T-cell (primary cell): ENCODE data around the gene PRR11. TPM values are rescaled to one million over a fixed set of nuclear protein-coding genes. Genes with fewer than 3 reads are reported as not detected.
"Not testable (repeated sequence)": the region's sequence is repeated elsewhere in the genome, so short reads cannot be mapped to it uniquely, and the experiment has no call there.

Experiments used
- ATAC-seq, 4 experiments: fragments of 200-7000 bp in 3 of 4; fragments of 150-1000 bp in 1 of 4; cut with Tn5 transposase; replicated peaks in 1 of 4; 1 replicate in 3 of 4; 2 replicates in 1 of 4; pipeline ENCODE4 v1.10.0; 2021; ENCODE audit warnings: moderate library complexity in 3 of 4, mild to moderate bottlenecking in 2 of 4, moderate number of reproducible peaks in 1 of 4
- CTCF ChIA-PET, 2 donors: fragments of 300-600 bp; sonication (Branson Sonifier 250); formaldehyde crosslinking; loops; one replicate each; lab custom pipeline; 2022; ENCODE audit warnings: antibody characterized with exemption in 2 of 2; lab: Charles Lee
- POLR2A ChIA-PET, 2 donors: fragments of 300-600 bp; sonication (Branson Sonifier 250); formaldehyde crosslinking; loops; one replicate each; lab custom pipeline; 2022; ENCODE audit warnings: antibody characterized with exemption in 2 of 2; lab: Charles Lee
- DNase-seq, 35 experiments: peaks; one replicate each; pipeline versions ENCODE4 v3.0.0 to v3.0.0-alpha.2; 2013 to 2023
- H3K27ac ChIP-seq: one replicate; pipeline ENCODE4 v1.5.1; 2013; ENCODE audit warnings: low read length
- H3K27me3 ChIP-seq, 2 experiments: replicated peaks in 1 of 2; 1 replicate in 1 of 2; 2 replicates in 1 of 2; pipeline versions ENCODE4 v1.6.1 to v1.7.0; 2013; ENCODE audit warnings: low read length in 1 of 2, mixed read lengths in 1 of 2; ENCODE audit not compliant: control insufficient read depth in 2 of 2, insufficient read depth in 2 of 2; ENCODE audit errors: extremely low read depth in 1 of 2
- H3K36me3 ChIP-seq, 2 donors: 1 replicate in 1 of 2; 2 replicates in 1 of 2; pipeline versions ENCODE4 v1.6.1 to v1.7.0; 2013; ENCODE audit warnings: low read length in 1 of 2; ENCODE audit not compliant: control insufficient read depth in 2 of 2, insufficient read depth in 1 of 2; ENCODE audit errors: extremely low read depth in 1 of 2
- H3K4me1 ChIP-seq, 2 experiments: 1 replicate in 1 of 2; 2 replicates in 1 of 2; pipeline versions ENCODE4 v1.6.1 to v1.7.0; 2013; ENCODE audit warnings: low read length in 2 of 2, mixed read lengths in 1 of 2; ENCODE audit not compliant: insufficient read depth in 2 of 2, control insufficient read depth in 1 of 2; ENCODE audit errors: extremely low read depth in 1 of 2
- H3K4me3 ChIP-seq, 2 donors: 1 replicate in 1 of 2; 2 replicates in 1 of 2; pipeline versions ENCODE4 v1.5.1 to v1.7.0; 2013; ENCODE audit warnings: mild to moderate bottlenecking in 2 of 2, low read length in 1 of 2, moderate library complexity in 1 of 2; ENCODE audit not compliant: control insufficient read depth in 1 of 2; ENCODE audit errors: extremely low read depth in 1 of 2
- H3K9me3 ChIP-seq: 2 replicates; pipeline ENCODE4 v1.7.0; 2013
- H3K27ac Mint-ChIP-seq, 2 donors: one replicate each; pipeline ENCODE4 v1.8.0; 2020 to 2021; ENCODE audit warnings: mild to moderate bottlenecking in 2 of 2, mixed read lengths in 2 of 2
- H3K27me3 Mint-ChIP-seq, 2 donors: one replicate each; pipeline ENCODE4 v1.8.0; 2021 to 2022; ENCODE audit warnings: mixed read lengths in 2 of 2
- H3K36me3 Mint-ChIP-seq: one replicate; pipeline ENCODE4 v1.8.0; 2021; ENCODE audit warnings: mixed read lengths
- H3K4me1 Mint-ChIP-seq, 3 donors: one replicate each; pipeline ENCODE4 v1.8.0; 2020 to 2022; ENCODE audit warnings: mixed read lengths in 3 of 3, mild to moderate bottlenecking in 1 of 3
- H3K4me3 Mint-ChIP-seq, 3 donors: one replicate each; pipeline ENCODE4 v1.8.0; 2020 to 2022; ENCODE audit warnings: mild to moderate bottlenecking in 3 of 3, mixed read lengths in 3 of 3, moderate library complexity in 3 of 3
- H3K9me3 Mint-ChIP-seq, 3 donors: one replicate each; pipeline ENCODE4 v1.8.0; 2020 to 2022; ENCODE audit warnings: mixed read lengths in 3 of 3
- WGBS: methylation state at CpG from one replicate; pipeline ENCODE4 v1.1.5; 2013; ENCODE audit warnings: missing lambda C conversion rate; ENCODE audit not compliant: insufficient coverage; 5-methylcytosine and 5-hydroxymethylcytosine counted together
- total RNA-seq, 35 experiments: library from RNA in 6 of 35; stranded (reverse) in 6 of 35; fragments of 120-200 nt in 1 of 35; gene quantifications; one replicate each; pipeline versions ENCODE4 v1.2.1 to v1.2.4 and lab custom pipeline; 2013 to 2026

The PRR11 gene
- total RNA-seq, 5 donors from 2014 or later (not counting 1 experiment from before 2014, with no cell fraction given): 1.1 to 3.3 (median 1.8) TPM

DNA sequence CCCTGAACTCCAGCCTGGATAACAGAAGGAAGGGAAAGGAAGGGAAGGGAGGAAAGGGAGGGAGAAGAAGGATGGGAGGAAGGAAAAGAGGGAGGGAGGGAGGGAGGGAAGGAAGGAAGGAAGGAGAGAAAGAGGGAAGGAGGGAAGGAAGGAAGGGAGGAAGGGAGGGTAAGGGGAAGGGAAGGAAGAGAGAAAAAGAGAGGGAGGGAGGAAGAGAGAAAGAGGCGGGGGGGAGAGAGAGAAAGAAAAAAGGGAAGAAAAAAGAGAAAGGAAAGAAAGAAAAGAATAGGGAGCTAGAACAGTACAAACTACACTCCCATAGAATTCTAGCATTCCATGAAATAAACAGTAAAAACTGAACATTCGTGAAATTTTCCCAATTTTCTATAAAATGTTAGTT, 25.7 kb upstream of the PRR11 start:
- Histone ChIP-seq H3K9me3 (no peaks in the 10 kb centered on the region), H3K36me3 (peaks cover 0 to 2% of the 10 kb centered on the region in 2 donors), H3K4me3 (no peak overlapping the region), H3K27ac (no peak overlapping the region), H3K4me1 (no peaks in the 10 kb centered on the region), H3K27me3 (no peaks in the 10 kb centered on the region)
- ChIA-PET POLR2A (no interaction called here), CTCF (no interaction called here)
- no peaks in the 10 kb centered on the region for H3K27me3 Mint-ChIP-seq
- H3K36me3 Mint-ChIP-seq: peaks cover 17% of the 10 kb centered on the region
- no peak overlapping the region for H3K4me3 Mint-ChIP-seq
- H3K4me1 Mint-ChIP-seq: peaks cover 0 to 10% (median 5%) of the 10 kb centered on the region in 3 donors
- ATAC-seq: no peak
- no CpG with 5 or more reads among the region's 2 CpGs for WGBS
- H3K9me3 Mint-ChIP-seq: no peaks in the 10 kb centered on the region
- H3K27ac Mint-ChIP-seq: no peak overlapping the region
- no peak for DNase-seq

DNA sequence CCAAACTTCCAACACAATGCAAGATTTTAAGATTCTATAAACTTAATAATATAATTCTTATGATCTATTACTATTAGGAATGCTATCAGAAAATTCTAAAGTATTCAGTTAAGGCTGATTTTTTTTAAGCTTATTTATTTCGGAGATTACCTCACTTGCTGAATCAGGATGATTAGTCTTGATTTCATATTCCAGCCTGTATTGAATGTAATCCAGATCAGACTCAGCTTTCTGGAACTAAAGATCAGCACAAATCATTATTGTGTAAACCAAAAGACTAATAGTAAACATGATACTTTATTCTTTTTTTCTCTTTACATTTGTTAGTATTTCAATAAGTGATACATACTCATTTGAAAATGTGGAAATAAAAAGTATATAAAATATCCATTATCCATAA, 24.4 kb upstream of the PRR11 start:
- Histone ChIP-seq H3K4me1 (peaks cover 0 to 3% of the 10 kb centered on the region in 2 experiments), H3K9me3 (no peaks in the 10 kb centered on the region), H3K27me3 (no peaks in the 10 kb centered on the region), H3K27ac (no peak overlapping the region), H3K4me3 (no peak overlapping the region), H3K36me3 (peaks cover 0 to 2% of the 10 kb centered on the region in 2 donors)
- H3K9me3 Mint-ChIP-seq: no peaks in the 10 kb centered on the region
- ChIA-PET CTCF (no interaction called here), POLR2A (no interaction called here)
- DNase-seq: no peak
- peaks cover 0 to 10% (median 5%) of the 10 kb centered on the region in 3 donors for H3K4me1 Mint-ChIP-seq
- WGBS: no CpG with 5 or more reads among the region's 1 CpG
- no peak overlapping the region for H3K27ac Mint-ChIP-seq
- H3K27me3 Mint-ChIP-seq: no peaks in the 10 kb centered on the region
- no peak overlapping the region for H3K4me3 Mint-ChIP-seq
- no peak for ATAC-seq
- peaks cover 17% of the 10 kb centered on the region for H3K36me3 Mint-ChIP-seq

DNA sequence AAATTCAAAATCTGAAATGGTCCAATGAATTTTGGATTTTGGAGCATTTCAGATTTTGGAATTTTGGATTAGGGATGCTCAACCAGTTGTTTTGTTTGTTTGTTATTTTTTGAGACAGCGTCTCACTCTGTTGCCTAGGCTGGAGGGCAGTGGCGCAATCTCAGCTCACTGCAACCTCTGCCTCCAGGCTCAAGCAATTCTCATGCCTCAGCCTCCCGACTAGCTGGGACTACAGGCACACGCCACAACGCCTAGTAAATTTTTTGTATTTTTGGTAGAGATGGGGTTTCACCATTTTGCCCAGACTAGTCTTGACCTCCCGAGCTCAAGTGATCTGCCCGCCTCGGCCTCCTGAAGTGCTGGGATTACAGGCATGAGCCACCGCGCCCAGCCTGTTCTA, 17.2 kb upstream of the PRR11 start:
- H3K27me3 ChIP-seq, H3K9me3 Mint-ChIP-seq, H3K9me3 ChIP-seq, H3K36me3 ChIP-seq, ATAC-seq, H3K4me1 Mint-ChIP-seq, CTCF ChIA-PET, POLR2A ChIA-PET, H3K4me3 ChIP-seq, H3K4me3 Mint-ChIP-seq, H3K27ac ChIP-seq, H3K27ac Mint-ChIP-seq, H3K36me3 Mint-ChIP-seq, H3K4me1 ChIP-seq, H3K27me3 Mint-ChIP-seq, DNase-seq: not testable (repeated sequence)
- WGBS: 100% methylated on average over 1 of the region's 10 CpGs

DNA sequence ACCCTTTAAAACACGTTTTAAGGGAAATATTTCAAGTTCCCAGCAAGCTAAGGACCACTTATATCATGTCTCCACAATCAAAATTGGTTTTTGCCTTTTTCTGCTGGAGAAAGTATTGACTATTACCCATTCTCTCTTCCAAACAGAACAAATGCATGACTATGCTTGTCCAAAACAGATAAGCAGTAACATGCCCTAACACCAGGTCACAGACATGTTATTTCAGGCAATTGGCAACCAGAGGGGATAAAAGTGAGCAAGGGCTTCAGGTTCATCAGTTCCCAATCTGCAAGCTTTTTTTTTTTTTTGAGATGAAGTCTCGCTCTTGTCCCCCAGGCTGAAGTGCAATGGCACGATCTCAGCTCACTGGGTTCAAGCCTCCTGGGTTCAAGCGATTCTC, 15.6 kb upstream of the PRR11 start:
- no peak overlapping the region for H3K4me3 ChIP-seq
- H3K27ac Mint-ChIP-seq: no peak overlapping the region
- no peak overlapping the region for H3K4me3 Mint-ChIP-seq
- no peaks in the 10 kb centered on the region for H3K27me3 Mint-ChIP-seq
- DNase-seq (no peak), ATAC-seq (no peak)
- H3K9me3 ChIP-seq: no peaks in the 10 kb centered on the region
- peaks cover 0 to 3% (median 2%) of the 10 kb centered on the region in 3 donors for H3K4me1 Mint-ChIP-seq
- no peak overlapping the region for H3K27ac ChIP-seq
- H3K4me1 ChIP-seq: peaks cover 0 to 3% of the 10 kb centered on the region in 2 experiments
- H3K9me3 Mint-ChIP-seq: no peaks in the 10 kb centered on the region
- ChIA-PET POLR2A (no interaction called here), CTCF (interaction anchor here in 1 of 2 donors (0.6 to 0.7 kb wide), 2 partner anchors 51 to 132 kb away, joined by 3 read pairs; no protein-coding TSS in a partner anchor)
- H3K27me3 ChIP-seq: no peaks in the 10 kb centered on the region
- peaks cover 7% of the 10 kb centered on the region for H3K36me3 Mint-ChIP-seq
- H3K36me3 ChIP-seq: no peaks in the 10 kb centered on the region
- WGBS: 88% methylated on average over 1 of the region's 4 CpGs

DNA sequence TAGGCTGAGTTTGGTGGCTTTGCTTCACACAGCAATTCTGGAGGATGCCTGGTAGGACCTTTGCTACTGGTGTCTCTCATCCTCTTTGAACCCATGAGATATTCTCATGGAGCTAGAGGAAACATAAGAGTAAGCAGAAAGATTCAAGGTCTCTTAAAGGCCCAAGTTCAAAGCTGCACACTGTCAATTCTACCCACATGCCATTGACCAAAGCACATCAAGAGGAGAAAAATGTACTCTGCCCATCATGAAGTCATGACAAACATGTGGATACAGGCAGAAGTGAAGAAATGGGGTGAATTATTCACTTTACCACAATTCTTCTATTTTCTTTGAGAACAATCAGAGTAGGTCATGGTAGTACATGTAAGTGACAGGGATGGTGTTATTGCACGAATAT, 13.7 kb upstream of the PRR11 start:
- Mint-ChIP-seq H3K4me3 (no peak overlapping the region), H3K36me3 (peaks cover 7% of the 10 kb centered on the region), H3K4me1 (peaks cover 5 to 9% (median 7%) of the 10 kb centered on the region in 3 donors), H3K9me3 (no peaks in the 10 kb centered on the region), H3K27me3 (no peaks in the 10 kb centered on the region), H3K27ac (no peak overlapping the region)
- Histone ChIP-seq H3K4me1 (no peaks in the 10 kb centered on the region), H3K27ac (no peak overlapping the region), H3K9me3 (no peaks in the 10 kb centered on the region), H3K4me3 (no peak overlapping the region), H3K36me3 (no peaks in the 10 kb centered on the region), H3K27me3 (no peaks in the 10 kb centered on the region)
- DNase-seq (no peak), ATAC-seq (no peak)
- no CpG with 5 or more reads among the region's 1 CpG for whole genome bisulfite sequencing
- ChIA-PET POLR2A (interaction anchor here in 1 of 2 donors (0.7 kb wide), 1 partner anchor 16 kb away, joined by 6 read pairs; no protein-coding TSS in a partner anchor), CTCF (no interaction called here)

DNA sequence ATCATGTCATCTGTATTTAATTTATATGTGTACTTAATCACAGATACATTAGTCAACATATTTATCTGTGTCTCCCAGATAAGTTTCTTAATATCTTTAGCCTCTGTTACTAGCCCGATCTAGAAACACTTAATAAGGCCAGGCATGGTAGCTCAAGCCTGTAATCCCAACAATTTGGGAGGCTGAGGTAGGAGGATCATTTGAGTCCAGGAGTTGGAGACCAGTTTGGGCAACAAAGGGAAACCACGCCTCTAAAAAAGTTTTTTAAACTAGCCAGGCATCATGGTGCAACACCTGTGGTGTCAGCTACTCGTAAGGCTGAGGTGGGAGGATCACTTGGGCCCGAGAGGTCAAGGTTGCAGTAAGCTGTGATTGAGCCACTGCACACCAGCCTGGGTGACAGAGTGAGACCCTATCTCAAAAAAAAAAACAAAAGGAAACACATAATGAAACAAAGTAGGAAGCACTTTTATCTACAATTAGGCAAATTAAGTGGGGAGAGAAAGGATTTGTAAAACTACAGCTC, 9.9 kb upstream of the PRR11 start:
- Mint-ChIP-seq H3K36me3 (peaks cover 7% of the 10 kb centered on the region), H3K4me3 (no peak overlapping the region), H3K4me1 (peaks cover 20 to 23% (median 22%) of the 10 kb centered on the region in 3 donors), H3K27ac (no peak overlapping the region), H3K27me3 (no peaks in the 10 kb centered on the region), H3K9me3 (no peaks in the 10 kb centered on the region)
- POLR2A ChIA-PET: interaction anchor here in 1 of 2 donors (0.7 kb wide), 1 partner anchor 1323 kb away, joined by 4 read pairs; no protein-coding TSS in a partner anchor
- CTCF ChIA-PET: interaction anchor here in 1 of 2 donors (0.7 kb wide), 4 partner anchors 10 to 1362 kb away, joined by 3 read pairs; partner anchors contain the start of gene SKA2
- H3K27me3 ChIP-seq: no peaks in the 10 kb centered on the region
- no peaks in the 10 kb centered on the region for H3K9me3 ChIP-seq
- no peaks in the 10 kb centered on the region for H3K4me1 ChIP-seq
- no peaks in the 10 kb centered on the region for H3K36me3 ChIP-seq
- DNase-seq (no peak), ATAC-seq (no peak)
- 100% methylated on average over 1 of the region's 4 CpGs for WGBS
- H3K27ac ChIP-seq: no peak overlapping the region
- no peak overlapping the region for H3K4me3 ChIP-seq
